ENCODE data around the gene EMC10.

The EMC10 gene

GRCh38 chr19:50496189-50497021 lies 20.1 kb downstream of the EMC10 start:
- no peak for DNase-seq (ENCODE audit: low read depth in 2 of 2)

- no peak for DNase-seq (ENCODE audit: low read depth in 2 of 2)
Measured at GRCh38 chr19:50497022-50497405, 20.7 kb downstream of the EMC10 start.

GRCh38 chr19:50498219-50499056 lies 22.1 kb downstream of the EMC10 start:
- no peak for DNase-seq (ENCODE audit: low read depth in 2 of 2)

- no peak for DNase-seq (ENCODE audit: low read depth in 2 of 2)
Measured at GRCh38 chr19:50500060-50500752, 23.9 kb downstream of the EMC10 start.

GRCh38 chr19:50500753-50501151 lies 24.4 kb downstream of the EMC10 start:
- DNase-seq (ENCODE audit: low read depth in 2 of 2), result no peak

GRCh38 chr19:50501186-50501567 lies 24.9 kb downstream of the EMC10 start:
- DNase-seq (ENCODE audit: low read depth in 2 of 2), result no peak

GRCh38 chr19:50501568-50502475 lies 25.5 kb downstream of the EMC10 start:
- no peak for DNase-seq (ENCODE audit: low read depth in 2 of 2)

- no peak for DNase-seq (ENCODE audit: low read depth in 2 of 2)
Measured at GRCh38 chr19:50505856-50506611, 29.7 kb downstream of the EMC10 start.

GRCh38 chr19:50506700-50507099 lies 30.4 kb downstream of the EMC10 start:
- DNase-seq (ENCODE audit: low read depth in 2 of 2), result no peak

GRCh38 chr19:50507376-50507775 lies 31.1 kb downstream of the EMC10 start:
- DNase-seq (ENCODE audit: low read depth in 2 of 2), result no peak

- no peak for DNase-seq (ENCODE audit: low read depth in 2 of 2)
Measured at GRCh38 chr19:50508843-50509190, 32.5 kb downstream of the EMC10 start.

GRCh38 chr19:50509366-50509765 lies 33.1 kb downstream of the EMC10 start:
- DNase-seq (ENCODE audit: low read depth in 2 of 2), result no peak

GRCh38 chr19:50510121-50510670 lies 33.9 kb downstream of the EMC10 start:
- DNase-seq (ENCODE audit: low read depth in 2 of 2), result no peak

- DNase-seq (ENCODE audit: low read depth in 2 of 2), result no peak
Measured at GRCh38 chr19:50510700-50511068, 34.4 kb downstream of the EMC10 start.

GRCh38 chr19:50511069-50511822 lies 34.9 kb downstream of the EMC10 start, which contains the start of gene JOSD2:
Gene JOSD2, minus strand, starts transcription at chr19:50511191. Its CDS starts 760 bp downstream, at chr19:50510431.
- peak; percentile 92 to 96 for DNase-seq (ENCODE audit: low read depth in 2 of 2)

- DNase-seq (ENCODE audit: low read depth in 2 of 2), result no peak
Measured at GRCh38 chr19:50512112-50512998, 36.0 kb downstream of the EMC10 start.

GRCh38 chr19:50512999-50513745 lies 36.9 kb downstream of the EMC10 start:
- no peak for DNase-seq (ENCODE audit: low read depth in 2 of 2)

Measured in stimulated activated CD4-positive, alpha-beta T cell treated with anti-CD3 and anti-CD28 coated beads, Interleukin-4, amount 100 ng/mL, for 48 hours (primary cell).